GM21576 (cell line): ENCODE results near the gene CELF1.

ENCODE experiments used
- ATAC-seq: cut with Tn5 transposase; IDR thresholded peaks from one replicate; pipeline ENCODE4 v1.9.1; 2021; ENCODE audit warnings: mild to moderate bottlenecking, moderate library complexity; ENCODE audit not compliant: unreplicated experiment

CELF1 gene

GRCh38 chr11:47495011-47495855 lies 57.7 kb downstream of the CELF1 start:
- ATAC-seq, result no peak

- no peak for ATAC-seq
Measured at GRCh38 chr11:47489395-47489755, 63.6 kb downstream of the CELF1 start.

- ATAC-seq, result no peak
Measured at GRCh38 chr11:47488674-47489394, 64.1 kb downstream of the CELF1 start.

DNA sequence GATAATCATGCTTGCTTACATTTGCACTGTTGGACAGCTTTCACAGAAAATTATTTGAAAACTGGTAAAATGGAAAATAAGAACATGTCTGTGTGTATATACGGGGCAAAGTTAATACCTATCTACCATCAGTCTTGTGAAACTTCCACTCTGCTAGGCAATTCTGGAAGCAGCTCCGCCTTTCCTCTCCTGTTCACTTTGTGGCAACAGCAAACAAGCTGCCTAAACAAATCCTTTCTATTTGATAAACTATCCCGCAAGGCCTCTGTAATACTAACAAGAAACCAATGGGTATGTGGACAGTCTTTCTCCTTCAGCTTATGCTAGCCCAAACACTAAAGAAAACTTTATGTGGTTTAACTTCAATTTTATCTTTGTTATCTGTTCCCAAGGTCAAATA lies 64.8 kb downstream of the CELF1 start:
- no peak for ATAC-seq

DNA sequence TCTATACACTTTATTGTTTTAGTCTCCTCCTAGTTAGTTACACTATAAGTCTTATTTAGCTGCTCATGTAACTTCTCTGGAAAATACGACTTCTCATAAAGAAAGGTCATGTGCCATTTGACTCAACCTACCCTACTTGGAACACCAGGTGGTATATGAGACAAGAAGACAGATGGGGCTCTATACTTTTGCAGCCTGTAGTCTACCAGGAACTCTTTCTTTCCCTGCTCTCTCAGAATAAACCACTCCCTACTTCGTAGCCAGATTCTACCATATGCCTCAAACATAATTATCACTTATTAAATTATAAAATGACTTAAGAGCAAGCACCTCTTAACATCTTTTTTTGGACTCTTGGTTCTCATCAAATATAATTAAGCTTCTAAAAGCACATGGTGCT lies 65.5 kb downstream of the CELF1 start:
- no peak for ATAC-seq

DNA sequence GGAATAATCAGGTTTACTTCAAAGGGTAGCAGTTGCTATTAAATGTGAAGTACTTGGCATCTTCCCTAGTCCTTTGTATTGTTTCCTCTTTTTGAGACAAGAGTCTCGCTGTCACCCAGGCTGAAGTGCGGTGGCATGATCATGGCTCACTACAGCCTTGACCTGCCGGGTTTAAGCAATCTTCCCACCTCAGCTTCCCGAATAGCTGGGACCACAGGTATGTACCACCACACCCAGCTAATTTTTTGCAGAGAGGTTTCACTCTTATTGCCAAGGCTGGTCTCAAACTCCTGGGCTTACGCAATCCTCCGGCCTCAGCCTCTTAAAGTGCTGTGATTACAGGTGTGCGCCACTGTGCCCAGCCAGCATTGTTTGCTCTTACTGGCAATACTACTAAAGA lies 67.8 kb downstream of the CELF1 start:
- no peak for ATAC-seq

DNA sequence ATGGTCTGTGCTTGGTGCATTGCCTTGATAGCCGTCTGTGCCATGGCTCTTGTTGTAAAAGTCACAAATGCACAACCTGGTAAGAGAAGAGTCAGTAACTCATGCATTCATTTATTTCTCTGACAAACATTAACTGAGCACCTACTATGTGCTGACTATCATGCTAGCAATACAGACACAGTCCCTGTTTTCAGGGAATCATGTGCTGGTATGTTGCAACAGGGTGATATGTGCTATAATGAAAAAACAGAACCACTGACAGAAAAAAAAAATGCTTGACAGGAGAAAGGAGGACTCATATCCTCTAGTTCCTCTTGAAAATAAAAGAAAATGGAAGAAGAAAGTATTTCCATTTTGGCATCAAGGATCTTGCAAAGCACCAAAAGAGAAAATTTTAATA lies 69.5 kb downstream of the CELF1 start:
- ATAC-seq, result no peak

GRCh38 chr11:47480762-47481161 lies 72.2 kb downstream of the CELF1 start:
- no peak for ATAC-seq

DNA sequence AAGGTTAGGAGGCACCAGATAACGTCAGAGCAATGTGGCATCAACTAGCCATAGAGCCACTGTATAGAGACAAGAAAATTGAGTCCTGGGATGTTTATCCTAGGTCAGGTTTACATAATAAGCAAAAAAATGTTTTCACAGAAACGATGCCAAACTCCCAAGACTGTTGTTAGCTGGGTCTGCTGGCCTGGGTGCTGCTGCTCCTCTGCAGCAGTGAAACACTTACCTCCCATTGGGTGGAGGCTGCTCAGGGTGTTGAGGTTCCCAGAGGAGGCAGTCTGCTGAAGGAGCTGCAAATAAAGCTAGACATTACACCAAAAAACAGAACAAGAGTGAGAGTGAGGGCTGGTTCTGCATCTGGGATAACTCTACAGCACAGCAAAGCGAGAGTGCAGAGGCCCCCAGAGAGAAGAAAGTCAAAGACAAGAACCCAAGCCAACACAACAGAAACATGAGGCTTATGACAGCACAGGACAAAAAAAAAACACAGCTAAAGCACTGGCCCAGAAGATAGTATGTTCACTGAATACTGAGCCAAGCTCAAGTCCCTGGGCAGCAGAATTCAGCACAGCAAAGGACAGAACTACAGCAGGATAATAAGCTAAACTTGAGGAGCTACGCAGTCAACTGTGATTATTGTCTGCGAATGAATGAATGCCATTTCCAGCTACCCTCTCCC lies 74.1 kb downstream of the CELF1 start:
- ATAC-seq, result no peak

DNA sequence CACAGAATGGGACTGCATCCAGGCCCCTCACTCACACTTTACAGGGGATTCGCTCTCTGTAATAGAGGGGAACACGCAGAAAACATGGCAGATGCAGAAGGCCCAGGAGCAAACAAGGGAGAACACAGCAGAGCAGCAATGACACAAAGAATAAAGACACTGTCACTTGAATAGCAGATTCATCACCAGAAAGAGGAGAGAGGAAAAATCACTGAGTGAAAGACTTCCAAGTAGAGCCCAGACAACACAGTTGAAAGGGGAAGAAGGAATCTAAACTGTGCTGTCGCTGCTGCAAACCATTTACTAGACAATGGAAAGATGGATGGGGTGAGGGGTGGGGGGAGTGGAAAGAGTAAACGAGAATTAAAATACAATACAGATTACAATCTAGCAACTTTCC lies 75.2 kb downstream of the CELF1 start:
- no peak for ATAC-seq

GRCh38 chr11:47477323-47477722 lies 75.6 kb downstream of the CELF1 start:
- ATAC-seq, result no peak

DNA sequence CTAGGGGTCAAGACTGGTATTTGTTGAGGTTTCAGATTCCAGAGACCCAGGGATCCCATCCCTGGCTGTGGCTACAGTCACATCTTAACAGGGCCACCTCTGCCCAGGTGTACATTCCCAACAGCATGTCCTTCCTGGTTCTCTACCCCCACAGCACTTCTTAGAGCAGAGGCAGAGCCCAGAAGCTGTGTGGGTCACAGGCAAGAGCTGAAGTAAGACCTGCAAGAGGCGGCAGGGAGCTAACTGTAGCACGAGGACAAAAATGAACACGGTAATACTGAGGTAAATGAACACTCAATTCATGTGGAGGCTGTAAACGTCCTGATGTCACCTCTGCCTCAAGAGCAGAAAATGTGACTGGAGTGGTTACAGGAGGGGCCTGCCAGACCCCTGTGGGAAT lies 82.3 kb downstream of the CELF1 start:
- ATAC-seq, result no peak

- no peak for ATAC-seq
Measured at GRCh38 chr11:47469361-47470179, 83.4 kb downstream of the CELF1 start.

GRCh38 chr11:47468598-47469214 lies 84.2 kb downstream of the CELF1 start:
- ATAC-seq, result no peak

DNA sequence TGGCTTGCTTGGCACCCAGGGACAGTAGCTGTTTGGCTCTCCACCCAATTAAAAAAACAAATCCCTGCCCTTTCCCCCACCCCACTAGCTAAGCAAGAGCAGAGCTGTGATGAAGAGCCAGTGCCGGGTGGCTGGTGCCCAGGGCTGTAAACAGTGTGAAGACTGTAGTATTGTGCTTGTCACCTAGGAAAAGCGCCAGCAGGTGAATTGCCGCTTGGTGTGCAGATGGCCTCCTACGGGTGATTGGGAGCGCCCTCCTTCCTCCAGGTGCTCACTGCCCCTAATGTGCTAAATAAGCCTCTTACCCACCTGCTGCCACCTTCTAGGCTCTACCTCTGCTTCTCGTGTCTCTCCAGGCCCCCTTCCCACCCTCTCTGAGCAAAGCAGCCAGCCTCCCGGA lies 85.6 kb downstream of the CELF1 start:
- ATAC-seq, result no peak

DNA sequence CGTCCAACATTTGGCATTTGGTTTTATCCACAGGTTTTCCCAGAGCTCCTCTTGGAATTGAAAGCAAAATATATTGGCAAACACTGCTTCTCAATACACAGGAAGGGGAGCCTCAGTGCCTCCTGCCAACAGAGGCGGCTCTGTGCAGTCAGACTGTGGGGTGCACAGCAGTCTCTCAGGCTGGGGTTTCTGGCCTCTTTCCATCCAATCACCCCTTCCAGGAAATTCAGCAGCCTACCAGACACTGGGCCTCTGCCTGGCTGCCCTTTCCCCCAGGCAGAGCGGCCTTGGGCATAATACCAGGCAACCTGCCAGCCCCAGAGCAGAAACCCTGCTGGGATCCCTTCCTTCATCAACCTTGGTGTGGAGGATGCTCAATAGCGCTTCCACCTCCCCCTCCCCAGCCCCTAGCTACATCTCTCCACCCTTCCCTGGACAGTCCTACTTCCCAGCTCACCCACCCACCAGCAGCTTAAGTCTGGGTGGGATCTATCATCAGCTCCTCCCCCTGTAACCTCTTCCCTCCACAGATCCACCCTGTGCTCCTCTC lies 86.2 kb downstream of the CELF1 start:
- ATAC-seq, result no peak

- ATAC-seq, result no peak
Measured at GRCh38 chr11:47466201-47466600, 86.7 kb downstream of the CELF1 start.

DNA sequence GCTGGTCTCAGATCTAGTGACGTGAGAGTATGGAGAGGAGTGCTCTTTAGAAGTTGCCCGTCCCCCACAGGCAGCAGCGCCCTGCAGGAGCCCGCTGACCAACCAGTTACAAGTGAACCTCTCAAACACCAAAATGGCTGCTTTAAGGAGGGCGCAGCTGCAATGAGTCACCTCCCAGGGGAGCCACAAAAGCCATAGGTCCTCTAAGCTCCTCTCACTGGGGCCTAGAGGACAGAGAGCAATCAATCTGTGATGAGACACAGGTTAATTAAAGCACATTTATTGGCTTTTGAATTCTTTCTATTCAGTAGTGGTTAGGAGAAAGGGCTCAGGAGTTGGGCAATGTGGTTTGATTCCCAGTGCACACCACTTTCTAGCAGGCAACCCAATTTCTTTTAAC lies 88.4 kb downstream of the CELF1 start:
- ATAC-seq, result no peak

GRCh38 chr11:47461876-47462275 lies 91.1 kb downstream of the CELF1 start:
- no peak for ATAC-seq

GRCh38 chr11:47460571-47461235 lies 92.2 kb downstream of the CELF1 start:
- no peak for ATAC-seq
